HL-60/S4 treated with retinoic acid at 250 ng/mL for 4 days and 3 days (cell line): Measurements from ENCODE around the gene C1orf87.

Experiments
- in situ Hi-C: fragments of 300-500 bp; cut with MboI; formaldehyde crosslinking; loops from 2 replicates; pipeline ENCODE4 v1.7.0; 2022; ENCODE audit warnings: low sequenced_read_pairs

C1orf87 gene

GRCh38 chr1:60065199-60065598, 8.4 kb downstream of the C1orf87 start:
- in situ Hi-C loops = no loop called here

- in situ Hi-C loops = no loop called here
Measured at GRCh38 chr1:60063561-60063960, 10.0 kb downstream of the C1orf87 start.

GRCh38 chr1:60059468-60059867, 14.1 kb downstream of the C1orf87 start:
- in situ Hi-C loops = no loop called here

GRCh38 chr1:60055336-60055735, 18.2 kb downstream of the C1orf87 start:
- in situ Hi-C loops = no loop called here

GRCh38 chr1:60054374-60054773, 19.2 kb downstream of the C1orf87 start:
- in situ Hi-C loops = no loop called here

- in situ Hi-C loops = no loop called here
Measured at GRCh38 chr1:60052601-60053000, 21.0 kb downstream of the C1orf87 start.

GRCh38 chr1:60051191-60051590, 22.4 kb downstream of the C1orf87 start:
- in situ Hi-C loops = no loop called here

- in situ Hi-C loops = no loop called here
Measured at GRCh38 chr1:60049188-60049587, 24.4 kb downstream of the C1orf87 start.

GRCh38 chr1:60044881-60045280, 28.7 kb downstream of the C1orf87 start:
- in situ Hi-C loops = no loop called here

GRCh38 chr1:60041783-60042182, 31.8 kb downstream of the C1orf87 start:
- in situ Hi-C loops = no loop called here

- in situ Hi-C loops = no loop called here
Measured at GRCh38 chr1:60037669-60038068, 35.9 kb downstream of the C1orf87 start.

GRCh38 chr1:60036856-60037460, 36.6 kb downstream of the C1orf87 start:
- in situ Hi-C loops = no loop called here

GRCh38 chr1:60035921-60036320, 37.6 kb downstream of the C1orf87 start:
- in situ Hi-C loops = no loop called here

- in situ Hi-C loops = no loop called here
Measured at GRCh38 chr1:60034999-60035398, 38.6 kb downstream of the C1orf87 start.

GRCh38 chr1:60033066-60033465, 40.5 kb downstream of the C1orf87 start:
- in situ Hi-C loops = no loop called here

- in situ Hi-C loops = no loop called here
Measured at GRCh38 chr1:60031146-60031545, 42.4 kb downstream of the C1orf87 start.

- in situ Hi-C loops = no loop called here
Measured at GRCh38 chr1:60025552-60025951, 48.0 kb downstream of the C1orf87 start.

- in situ Hi-C loops = no loop called here
Measured at GRCh38 chr1:60017508-60018205, 55.9 kb downstream of the C1orf87 start.

GRCh38 chr1:60010690-60011089, 62.9 kb downstream of the C1orf87 start:
- in situ Hi-C loops = no loop called here

GRCh38 chr1:60008500-60008899, 65.1 kb downstream of the C1orf87 start:
- in situ Hi-C loops = no loop called here

- in situ Hi-C loops = no loop called here
Measured at GRCh38 chr1:60000625-60001024, 72.9 kb downstream of the C1orf87 start.

- in situ Hi-C loops = loop anchor here (25.0 kb wide), 1 partner anchor 1838 kb away; no protein-coding TSS in a partner anchor
Measured at GRCh38 chr1:59999746-60000145, 73.8 kb downstream of the C1orf87 start.

- in situ Hi-C loops = loop anchor here (25.0 kb wide), 1 partner anchor 1838 kb away; no protein-coding TSS in a partner anchor
Measured at GRCh38 chr1:59999006-59999405, 74.6 kb downstream of the C1orf87 start.
